HG02852 (cell line): ENCODE measurements around the gene AKAP13.

Source experiments
- ATAC-seq: cut with Tn5 transposase; IDR thresholded peaks from one replicate; pipeline ENCODE4 v1.9.1; 2021; ENCODE audit warnings: mild to moderate bottlenecking, moderate library complexity; ENCODE audit not compliant: unreplicated experiment

Gene AKAP13

GRCh38 chr15:85758655-85758978 is 378.2 kb downstream of the AKAP13 start:
- no peak for ATAC-seq

DNA sequence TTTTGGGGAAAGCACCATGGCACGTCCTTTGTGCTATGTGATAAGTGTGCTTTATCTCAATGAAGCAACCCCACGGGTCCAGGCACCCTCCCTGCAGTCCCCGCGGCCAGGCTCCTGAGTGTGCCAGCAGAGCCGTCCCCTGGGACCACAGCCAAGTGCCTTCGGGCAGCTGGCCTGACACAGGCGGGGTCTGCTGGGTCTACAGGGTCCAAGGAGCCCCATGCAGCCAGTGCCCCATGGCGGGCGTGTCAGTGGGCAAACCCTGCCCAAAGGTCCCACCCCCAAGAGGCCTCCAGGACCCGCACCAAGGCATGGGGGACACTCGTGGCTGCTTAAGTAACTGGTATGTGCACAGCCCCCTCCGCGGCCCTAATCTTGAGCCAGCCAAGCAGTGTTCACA is 379.0 kb downstream of the AKAP13 start:
- no peak for ATAC-seq

- no peak for ATAC-seq
Measured at GRCh38 chr15:85760049-85760448, 379.6 kb downstream of the AKAP13 start.

- no peak for ATAC-seq
Measured at GRCh38 chr15:85760531-85761371, 380.3 kb downstream of the AKAP13 start.

- ATAC-seq: no peak
Measured at GRCh38 chr15:85761635-85762034, 381.2 kb downstream of the AKAP13 start.

- ATAC-seq: no peak
Measured at GRCh38 chr15:85762039-85762755, 381.8 kb downstream of the AKAP13 start.

DNA sequence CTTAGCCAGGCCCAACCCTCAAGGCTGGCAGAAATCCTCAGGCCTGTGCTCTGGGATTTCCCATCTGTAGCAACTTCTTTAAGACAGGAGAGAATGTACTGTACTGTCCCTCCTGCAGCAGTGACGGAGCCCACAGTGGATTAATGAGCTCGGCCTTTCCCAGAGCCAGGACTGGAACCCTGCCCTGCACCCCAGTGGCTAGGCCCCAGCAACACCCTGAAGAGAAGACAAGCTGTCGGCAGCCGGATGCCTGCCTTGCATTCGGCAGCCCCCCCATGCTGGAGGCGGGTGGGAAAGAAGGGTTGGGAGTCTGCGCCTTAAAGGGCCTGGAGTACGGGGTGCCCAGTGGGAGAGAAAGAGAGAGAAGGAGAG is 382.3 kb downstream of the AKAP13 start:
- ATAC-seq: no peak

DNA sequence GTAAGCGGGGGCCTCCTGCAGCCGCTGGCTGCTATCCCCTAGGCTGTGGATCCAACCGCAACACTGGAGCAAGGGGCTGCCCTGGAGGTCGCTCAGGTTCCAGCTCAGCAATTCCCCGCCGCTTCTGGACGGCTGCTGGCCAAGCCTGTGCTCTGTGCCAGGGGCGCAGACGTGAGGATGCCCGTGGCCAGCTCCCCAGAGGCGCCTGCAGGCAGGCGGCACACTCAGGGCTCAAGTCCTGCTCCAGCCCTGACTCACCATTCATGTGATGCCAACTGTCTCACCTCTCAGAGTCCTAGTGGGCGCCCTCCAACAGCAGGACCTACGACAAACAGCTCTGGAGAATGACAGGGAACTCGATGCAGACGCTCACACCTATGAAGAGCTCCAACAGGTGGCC is 382.8 kb downstream of the AKAP13 start:
- no peak for ATAC-seq

DNA sequence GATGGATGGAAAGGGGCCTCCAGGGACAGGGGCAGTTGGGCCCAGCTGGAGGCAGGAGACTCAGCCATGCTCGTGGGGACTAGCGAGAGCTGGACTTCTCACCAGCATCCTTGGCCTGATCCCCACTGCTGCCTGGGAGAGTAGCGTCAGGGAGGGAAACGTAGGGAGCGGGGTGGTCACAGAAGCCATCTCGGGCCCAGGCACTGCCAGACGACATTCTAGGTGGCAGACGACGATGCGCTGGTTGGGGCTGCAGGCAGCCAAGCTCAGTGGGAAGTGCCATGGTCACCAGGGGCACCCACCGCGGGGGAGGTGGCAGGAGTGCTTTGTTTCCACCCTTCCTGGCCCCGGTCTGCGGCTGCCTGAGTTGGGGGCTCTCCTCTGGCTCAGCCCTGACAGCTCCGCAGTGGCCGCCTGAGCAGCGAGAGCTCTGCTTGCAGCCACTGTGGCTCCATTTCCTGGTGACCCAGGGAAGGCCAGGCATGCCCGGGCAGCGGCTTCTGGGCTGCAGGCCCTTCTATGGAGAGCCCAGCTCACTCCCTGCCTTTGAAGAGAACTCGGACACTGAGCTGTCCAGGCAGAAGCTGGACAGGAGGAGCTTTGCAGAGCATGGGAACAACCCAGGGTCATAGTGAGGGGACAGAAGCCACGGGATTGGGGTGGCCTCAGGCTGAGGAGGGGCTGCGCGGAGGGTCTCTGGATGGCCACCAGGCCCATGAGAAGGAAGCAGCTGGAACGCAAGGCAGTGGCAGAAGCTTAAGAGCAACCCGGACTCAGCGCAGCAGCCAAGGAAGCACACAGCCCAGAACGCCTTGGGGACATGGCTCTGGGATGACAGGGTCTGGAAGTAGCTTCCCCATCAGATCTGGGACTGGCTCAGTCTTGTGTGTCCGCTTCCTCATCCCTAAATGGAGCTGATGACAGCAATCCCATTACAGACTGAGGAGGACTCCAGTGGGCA is 383.6 kb downstream of the AKAP13 start:
- ATAC-seq: no peak

- ATAC-seq: no peak
Measured at GRCh38 chr15:85764649-85765277, 384.4 kb downstream of the AKAP13 start.

GRCh38 chr15:85766001-85766831 is 385.8 kb downstream of the AKAP13 start:
- no peak for ATAC-seq

DNA sequence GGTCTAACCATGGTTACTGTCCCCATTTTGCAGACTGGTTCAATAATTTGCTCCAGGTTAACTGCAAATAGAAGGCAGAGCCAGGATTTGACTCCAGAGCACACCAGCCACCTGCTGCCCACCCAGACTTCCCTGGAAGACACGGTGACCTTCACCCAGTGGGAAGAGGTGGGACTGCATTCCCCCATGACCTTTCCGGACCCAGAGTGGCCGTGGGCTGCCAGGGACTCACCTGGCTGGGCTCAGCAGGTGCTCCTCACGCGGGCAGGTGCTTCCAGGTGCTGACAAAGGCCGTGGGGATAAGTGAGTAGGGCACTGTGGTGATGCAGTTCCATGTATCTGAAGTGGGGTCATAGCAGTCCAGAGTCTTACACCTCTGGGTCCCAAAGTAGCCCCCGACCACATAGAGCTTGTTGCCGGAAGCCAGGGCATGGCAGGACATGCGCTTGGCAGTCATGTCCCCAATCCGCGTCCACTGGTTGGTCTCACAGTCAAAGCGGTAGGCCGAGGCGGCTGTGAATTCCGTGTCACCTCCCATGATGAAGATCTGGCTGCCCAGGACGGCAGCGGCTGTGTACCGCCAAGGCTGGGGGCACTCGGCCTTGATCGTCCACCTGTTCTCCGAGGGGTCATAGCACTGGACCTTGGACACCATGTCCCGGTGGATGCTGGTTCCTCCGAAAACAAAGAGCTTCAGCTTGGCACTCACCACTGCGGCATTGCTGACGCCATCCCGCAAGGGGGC is 387.6 kb downstream of the AKAP13 start:
- ATAC-seq: no peak

DNA sequence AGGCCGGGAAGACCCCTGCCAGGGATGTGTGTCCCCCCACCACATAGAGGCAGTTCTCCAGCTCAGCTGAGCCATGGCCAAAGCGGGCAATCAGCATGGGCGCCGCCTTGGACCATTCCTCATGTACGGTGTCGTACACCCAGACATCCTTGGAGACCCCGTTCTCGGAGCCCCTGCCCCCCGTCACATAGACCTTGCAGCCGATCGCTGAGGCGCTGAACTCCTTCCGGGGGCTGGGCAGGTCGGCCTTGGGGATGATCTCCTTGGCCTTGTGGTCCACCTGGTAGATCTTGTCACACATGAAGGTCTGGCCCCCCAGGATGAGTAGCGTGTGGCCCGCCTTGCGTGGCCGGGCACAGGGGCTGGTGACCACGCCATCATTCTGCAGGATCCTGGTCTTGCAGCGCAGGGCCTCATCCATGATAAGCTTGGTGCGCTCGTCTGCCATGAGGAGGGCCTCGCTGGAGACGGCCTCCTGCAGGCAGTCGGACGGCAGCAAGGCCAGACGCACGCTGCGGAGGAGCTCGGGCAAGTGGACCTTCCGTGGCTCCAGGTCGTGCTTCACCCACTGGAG is 388.3 kb downstream of the AKAP13 start:
- no peak for ATAC-seq

GRCh38 chr15:85769182-85769900 is 388.9 kb downstream of the AKAP13 start:
- ATAC-seq: no peak

DNA sequence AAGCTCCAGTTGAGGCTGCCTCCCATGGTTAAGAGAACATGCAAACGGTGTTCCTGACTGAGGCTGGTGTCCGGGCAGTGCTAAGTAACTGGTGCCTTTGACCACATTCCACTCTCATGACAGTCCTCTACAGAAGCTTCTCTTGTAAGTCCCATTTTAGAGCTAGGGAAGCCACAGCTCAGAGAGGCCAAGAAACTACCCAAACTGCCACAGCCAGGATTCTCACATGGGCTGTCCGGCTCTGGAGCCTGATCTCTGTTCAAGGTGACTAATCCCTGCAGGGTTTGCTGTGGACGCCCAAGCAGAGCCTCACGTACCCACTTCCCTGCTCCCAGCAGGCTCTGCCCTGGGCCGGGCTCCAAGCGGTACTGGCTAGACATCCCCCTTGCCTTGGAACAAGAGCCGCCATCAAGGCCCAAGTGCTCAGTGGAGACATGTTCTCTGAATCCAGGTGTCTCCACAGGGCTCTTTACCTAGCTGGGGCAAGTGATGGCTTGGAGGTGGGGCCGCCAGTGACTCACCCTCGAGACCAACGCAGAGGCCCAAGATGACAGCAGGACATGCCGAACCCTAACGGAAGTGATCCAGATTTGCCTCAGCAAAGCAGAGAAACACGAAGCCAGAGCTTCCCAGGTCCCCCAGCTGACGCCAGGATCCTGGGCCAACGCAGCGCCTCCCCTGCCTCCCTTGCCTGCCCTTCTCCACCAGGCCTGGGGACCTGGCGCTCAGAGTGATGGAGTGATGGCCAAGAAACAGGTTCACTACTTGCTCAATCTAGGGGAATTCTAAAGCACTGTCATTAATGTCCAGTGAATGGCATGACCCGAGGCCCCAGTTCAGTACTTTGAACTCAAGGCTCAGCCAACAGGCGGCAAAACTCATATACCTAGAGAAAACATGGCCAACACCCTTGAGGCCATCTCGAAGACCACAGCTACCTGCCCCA is 390.0 kb downstream of the AKAP13 start:
- no peak for ATAC-seq

GRCh38 chr15:85771271-85771670 is 390.9 kb downstream of the AKAP13 start:
- ATAC-seq: no peak

DNA sequence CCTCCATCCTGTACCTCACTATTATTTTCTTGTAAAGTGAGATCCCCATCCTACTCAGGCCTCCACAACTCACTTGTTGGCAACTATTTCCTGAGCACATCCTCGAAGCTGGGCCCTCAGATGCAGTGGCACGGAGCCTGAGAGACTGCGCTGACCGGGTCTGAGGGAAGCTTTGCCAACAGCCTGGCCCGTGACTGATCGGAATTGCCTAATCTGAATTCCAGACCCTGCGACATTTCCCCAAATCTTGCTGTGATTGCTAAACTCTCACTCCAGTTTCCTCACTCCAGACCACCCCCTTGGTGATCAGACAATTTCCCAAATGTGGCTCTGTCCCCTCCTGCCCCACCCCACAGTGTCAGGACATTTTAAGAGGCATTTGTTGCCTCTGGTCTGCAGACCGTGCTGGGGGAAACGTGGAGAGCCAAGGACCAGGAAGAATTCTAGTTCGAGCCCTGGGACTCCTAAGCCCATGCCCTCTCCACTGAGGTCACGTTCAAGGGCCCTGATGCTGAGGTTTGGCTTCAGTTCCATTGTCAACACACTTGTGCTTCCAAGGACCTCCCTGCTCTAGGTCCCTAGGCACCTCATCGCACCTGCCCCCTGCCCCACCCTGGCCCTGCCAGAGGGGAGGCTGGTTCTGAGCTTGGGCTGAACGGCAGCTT is 391.5 kb downstream of the AKAP13 start:
- ATAC-seq: no peak
